HCT116 (cell line): ENCODE data around the gene CACNA1C. TPM values are rescaled to one million over a fixed set of nuclear protein-coding genes. Genes with fewer than 3 reads are reported as not detected.

Experiments
- ATAC-seq: fragments of 200-7000 bp; cut with Tn5 transposase; 2 replicates; pipeline ENCODE4 v1.9.1; 2020; ENCODE audit warnings: mild to moderate bottlenecking, moderate library complexity
- BruUV-seq: library from RNA; stranded (reverse); fragments of 400-500 nt; replicated peaks from 2 replicates; lab custom pipeline; 2021; lab: Mats Ljungman, UMichigan
- CTCF ChIA-PET: fragments of 300-600 bp; sonication (Branson Sonifier 250); formaldehyde crosslinking; loops from one replicate; lab custom pipeline; 2021; ENCODE audit warnings: antibody characterized with exemption; lab: Charles Lee
- POLR2A ChIA-PET: fragments of 300-600, 350-600 bp; sonication (Branson Sonifier 250); formaldehyde crosslinking; loops from one replicate; lab custom pipeline; 2021; ENCODE audit warnings: antibody characterized with exemption; lab: Charles Lee
- RAD21 ChIA-PET, 2 experiments: fragments of 300-600 bp; sonication (Branson Sonifier 250); formaldehyde crosslinking; loops; one replicate each; lab custom pipeline; 2023; ENCODE audit warnings: low total read pairs in 2 of 2; ENCODE audit not compliant: uncharacterized antibody in 2 of 2, unreplicated experiment in 2 of 2, low non-redundant PET in 1 of 2; lab: Charles Lee
- DNase-seq: peaks from one replicate; pipeline ENCODE4 v3.0.0-alpha.2; 2010; ENCODE audit warnings: low read depth, low spot score
- H2AFZ ChIP-seq: fragments of 200-600 bp; shearing (Covaris generic), sonication (generic); 2 replicates; pipeline ENCODE4 v1.6.1; 2017; ENCODE audit warnings: low read depth, mixed run types, mixed read lengths, antibody characterized with exemption, low read length; ENCODE audit not compliant: poor library complexity, severe bottlenecking
- H3K27ac ChIP-seq: 2 replicates; pipeline ENCODE4 v1.5.1; 2012; ENCODE audit warnings: low read depth, low read length
- H3K27me3 ChIP-seq: fragments of 200-600 bp; sonication (generic); 2 replicates; pipeline ENCODE4 v1.6.1; 2016; ENCODE audit warnings: mixed run types, low read length, mixed read lengths; ENCODE audit not compliant: insufficient read depth
- H3K36me3 ChIP-seq, 2 experiments: fragments of 200-500 bp in 1 of 2; fragments of 200-600 bp in 1 of 2; sonication (Bioruptor generic) in 1 of 2; sonication (generic) in 1 of 2; 2 replicates each; pipeline versions ENCODE4 v1.5.1 to v1.6.1; 2014 to 2016; ENCODE audit warnings: low read length in 2 of 2, inconsistent platforms in 1 of 2, mixed read lengths in 1 of 2, mixed run types in 1 of 2; ENCODE audit not compliant: insufficient read depth in 2 of 2, control insufficient read depth in 1 of 2
- H3K4me1 ChIP-seq, 2 experiments: fragments of 200-600 bp in 1 of 2; sonication (generic) in 1 of 2; 2 replicates each; pipeline versions ENCODE4 v1.5.1 to v1.6.1; 2012 to 2017; ENCODE audit warnings: low read length in 2 of 2, inconsistent platforms in 1 of 2, mild to moderate bottlenecking in 1 of 2, mixed read lengths in 1 of 2, mixed run types in 1 of 2, moderate library complexity in 1 of 2; ENCODE audit not compliant: insufficient read depth in 2 of 2, control insufficient read depth in 1 of 2
- H3K4me2 ChIP-seq: fragments of 200-600 bp; sonication (generic); 2 replicates; pipeline ENCODE4 v1.6.1; 2017; ENCODE audit warnings: mixed run types, low read length, mixed read lengths
- H3K4me3 ChIP-seq, 2 experiments: fragments of 200-600 bp in 1 of 2; sonication (generic) in 1 of 2; replicated peaks in 1 of 2; 2 replicates each; pipeline ENCODE4 v1.5.1; 2011 to 2016; ENCODE audit warnings: low read length in 2 of 2, control low read depth in 1 of 2, low read depth in 1 of 2, mild to moderate bottlenecking in 1 of 2, mixed read lengths in 1 of 2, mixed run types in 1 of 2
- H3K79me2 ChIP-seq: fragments of 200-600 bp; sonication (generic); 2 replicates; pipeline ENCODE4 v1.6.1; 2017; ENCODE audit warnings: mild to moderate bottlenecking, mixed run types, low read length, moderate library complexity, mixed read lengths; ENCODE audit not compliant: insufficient read depth
- H3K9ac ChIP-seq: fragments of 200-600 bp; sonication (generic); 2 replicates; pipeline ENCODE4 v1.6.1; 2016; ENCODE audit warnings: low read length, mixed read lengths
- H3K9me2 ChIP-seq: fragments of 200-600 bp; sonication (generic), shearing (Covaris generic); 2 replicates; pipeline ENCODE4 v1.6.1; 2017; ENCODE audit warnings: mixed run types, mild to moderate bottlenecking, moderate library complexity; ENCODE audit not compliant: insufficient read depth
- H3K9me3 ChIP-seq, 2 experiments: fragments of 200-500 bp in 1 of 2; fragments of 200-600 bp in 1 of 2; sonication (Bioruptor generic) in 1 of 2; sonication (generic) in 1 of 2; 2 replicates each; pipeline ENCODE4 v1.6.1; 2014 to 2017; ENCODE audit warnings: low read length in 2 of 2, mixed read lengths in 2 of 2, inconsistent platforms in 1 of 2, low read depth in 1 of 2, mild to moderate bottlenecking in 1 of 2, mixed run types in 1 of 2, moderate library complexity in 1 of 2; ENCODE audit not compliant: control insufficient read depth in 1 of 2, insufficient read depth in 1 of 2
- H4K20me1 ChIP-seq: fragments of 200-600 bp; sonication (generic), shearing (Covaris generic); 2 replicates; pipeline ENCODE4 v1.6.1; 2017; ENCODE audit warnings: mixed run types, mild to moderate bottlenecking, moderate library complexity; ENCODE audit not compliant: insufficient read depth
- ATF3 ChIP-seq: IDR thresholded peaks from 2 replicates; pipeline ENCODE4 v1.6.1; 2012
- CTCF ChIP-seq, 3 experiments: fragments of 200-600 bp in 1 of 3; sonication (generic) in 1 of 3; IDR thresholded peaks in 2 of 3; conservative IDR thresholded peaks in 1 of 3; 2 replicates each; pipeline ENCODE4 v1.5.1; 2012 to 2017; ENCODE audit warnings: low read depth in 2 of 3, low read length in 2 of 3, antibody characterized with exemption in 1 of 3, borderline replicate concordance in 1 of 3, control low read depth in 1 of 3, mild to moderate bottlenecking in 1 of 3, mixed read lengths in 1 of 3, mixed run types in 1 of 3, moderate library complexity in 1 of 3; ENCODE audit not compliant: insufficient read depth in 1 of 3
- FOSL1 ChIP-seq: IDR thresholded peaks from 2 replicates; pipeline ENCODE4 v1.6.1; 2012; ENCODE audit warnings: low read depth
- JUND ChIP-seq: IDR thresholded peaks from 2 replicates; pipeline ENCODE4 v1.6.1; 2012
- REST ChIP-seq: IDR thresholded peaks from 2 replicates; pipeline ENCODE4 v1.6.1; 2012; ENCODE audit warnings: low read depth
- SRF ChIP-seq: IDR thresholded peaks from 2 replicates; pipeline ENCODE4 v1.6.1; 2012; ENCODE audit warnings: low read depth
- YY1 ChIP-seq: IDR thresholded peaks from 2 replicates; pipeline ENCODE4 v1.6.1; 2011; ENCODE audit warnings: low read length, low read depth, moderate library complexity, mild to moderate bottlenecking; ENCODE audit not compliant: insufficient replicate concordance; ENCODE audit errors: extremely low read depth
- ZFX ChIP-seq: fragments of 450-650 bp; IDR thresholded peaks from 2 replicates; pipeline ENCODE4 v1.6.1; 2017
- ZNF274 ChIP-seq: fragments of 200-500 bp; sonication (Bioruptor generic); IDR thresholded peaks from 2 replicates; pipeline ENCODE4 v1.6.1; 2014; ENCODE audit warnings: mild to moderate bottlenecking, low read depth, low read length, inconsistent platforms
- intact Hi-C: fragments of 100-400 bp; cut with micrococcal nuclease; formaldehyde crosslinking; loops from 2 replicates; pipeline ENCODE4 v1.10.0; 2022
- total RNA-seq: library from RNA; stranded (reverse); gene quantifications from one replicate; pipeline ENCODE4 v1.2.1, GENCODE V29; 2021; ENCODE audit not compliant: unreplicated experiment

CACNA1C gene
- total RNA-seq, 1 experiment from 2014 or later: 0.05 TPM

- no TSS peak for BruUV-seq
- Histone ChIP-seq H3K4me1 (peaks cover 2 to 20% of the 10 kb centered on the region in 2 experiments; a peak in 3 of 4 replicates), H4K20me1 (no peaks in the 10 kb centered on the region), H3K27me3 (0 out of 2 replicates have a peak, but pooled peaks cover 3% of the 10 kb centered on the region), H3K36me3 (no peaks in the 10 kb centered on the region), H3K27ac (no peak overlapping the region), H3K9me3 (no peaks in the 10 kb centered on the region), H2AFZ (no peak overlapping the region), H3K4me2 (no peak overlapping the region), H3K79me2 (no peaks in the 10 kb centered on the region), H3K9ac (no peak overlapping the region), H3K4me3 (no peak overlapping the region), H3K9me2 (no peaks in the 10 kb centered on the region)
- no peak for ATAC-seq
- DNase-seq: no peak
- no peak for TF ChIP-seq SRF
- TF ChIP-seq ZFX: no peak
- no peak for TF ChIP-seq ZNF274
- TF ChIP-seq REST: no peak
- POLR2A ChIA-PET: no interaction called here
- CTCF ChIA-PET: no interaction called here
- intact Hi-C loops: no loop called here
- RAD21 ChIA-PET: no interaction called here
These were observed 126.3 kb downstream of the CACNA1C start for GRCh38 chr12:2179058-2179457.

GRCh38 chr12:2179953-2180736 lies 127.4 kb downstream of the CACNA1C start:
- Histone ChIP-seq H3K4me1 (peaks cover 4 to 24% of the 10 kb centered on the region in 2 experiments; a peak in 3 of 4 replicates), H3K4me3 (no peak overlapping the region), H3K9me2 (no peaks in the 10 kb centered on the region), H3K79me2 (no peaks in the 10 kb centered on the region), H3K4me2 (peak overlapping the region; percentile 53), H3K36me3 (no peaks in the 10 kb centered on the region), H3K27ac (no peak overlapping the region), H3K9me3 (no peaks in the 10 kb centered on the region), H2AFZ (peak overlapping the region; percentile 57), H3K9ac (no peak overlapping the region), H4K20me1 (no peaks in the 10 kb centered on the region), H3K27me3 (no peaks in the 10 kb centered on the region)
- no peak for TF ChIP-seq ATF3
- TF ChIP-seq FOSL1: peak; percentile 79
- TF ChIP-seq YY1: peak; percentile 7
- no peak for TF ChIP-seq CTCF (IDR thresholded peaks at IDR 0.05 in 2 of 3, conservative IDR thresholded peaks at IDR 0.05 in 1 of 3; ENCODE audit: borderline replicate concordance in 1 of 3, insufficient read depth in 1 of 3, low read depth in 2 of 3, low read length in 2 of 3)
- TF ChIP-seq JUND: peak; percentile 73
- no TSS peak for BruUV-seq
- ChIA-PET CTCF (no interaction called here), POLR2A (no interaction called here), RAD21 (no interaction called here)
- peak; percentile 74 for ATAC-seq
- peak; percentile 29 for DNase-seq
- intact Hi-C loops: no loop called here
